ENCODE results near the gene MATN4.

Gene MATN4

DNA sequence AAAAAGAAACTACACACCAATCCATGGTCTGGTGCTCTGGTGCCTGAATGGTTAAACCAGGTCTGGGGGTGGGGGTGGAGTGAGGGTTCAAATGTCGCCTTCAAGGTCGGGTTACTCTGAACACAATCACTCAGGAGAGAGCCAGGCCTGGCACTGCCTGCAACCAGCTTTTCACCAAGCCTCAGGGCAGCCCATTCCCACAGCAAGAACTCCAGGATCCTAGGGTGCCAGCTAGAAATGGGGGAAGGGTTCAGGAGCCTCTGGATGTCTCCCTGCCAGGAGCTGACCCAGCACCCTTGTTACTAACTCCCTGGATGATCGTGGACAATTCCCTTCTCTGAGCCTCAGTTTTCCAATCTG, 33.5 kb upstream of the MATN4 start:
- DNase-seq (ENCODE audit: low read depth) = no peak

DNA sequence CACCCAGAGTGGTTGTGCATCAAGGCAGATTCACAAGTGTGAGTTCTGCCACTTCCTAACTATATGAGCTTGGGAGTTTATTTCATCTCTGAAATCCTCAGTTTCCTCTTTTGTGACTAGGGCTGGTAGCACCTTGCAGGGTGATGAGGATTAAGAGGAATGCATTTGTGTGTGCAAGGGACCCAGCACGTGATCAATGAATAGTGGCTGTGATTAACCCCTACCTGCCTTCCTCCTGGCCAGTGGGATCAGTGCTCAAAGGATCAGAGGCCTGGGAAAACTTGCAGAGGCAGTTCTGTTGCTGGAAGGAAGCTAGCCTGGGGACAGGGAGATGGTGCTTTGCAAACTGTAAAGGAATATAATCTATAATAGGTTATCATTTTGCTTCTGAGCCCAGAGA, 32.9 kb upstream of the MATN4 start:
- DNase-seq (ENCODE audit: low read depth) = no peak

DNA sequence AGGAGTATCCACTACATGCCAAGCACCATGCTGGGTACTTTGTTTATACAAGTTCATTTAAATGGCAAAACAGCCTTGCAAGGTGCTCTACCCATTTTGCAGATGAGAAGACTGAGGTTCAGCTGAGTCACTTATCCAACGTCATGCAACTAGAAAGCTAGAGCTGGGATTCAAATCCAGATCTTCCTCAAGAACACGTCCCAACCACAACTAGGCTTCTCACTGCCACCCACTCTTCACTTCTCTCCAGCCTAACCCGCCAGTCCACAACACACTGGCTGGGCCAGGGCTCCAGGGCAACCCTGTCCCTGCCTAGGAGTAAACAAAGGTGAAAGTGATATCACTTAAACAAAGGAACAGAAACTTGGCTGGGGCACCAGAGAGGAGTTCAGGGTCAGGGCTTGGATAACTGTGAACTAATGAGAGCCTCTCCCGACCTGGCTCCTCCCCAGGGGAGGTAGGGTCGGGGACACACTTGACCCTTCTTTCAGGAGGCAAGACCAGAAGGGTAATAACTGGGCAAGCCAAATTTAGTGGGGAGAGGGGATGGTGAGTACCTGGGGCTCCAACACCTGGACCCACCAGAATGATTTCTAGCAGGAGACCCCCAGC, 32.2 kb upstream of the MATN4 start:
- DNase-seq (ENCODE audit: low read depth) = no peak

DNA sequence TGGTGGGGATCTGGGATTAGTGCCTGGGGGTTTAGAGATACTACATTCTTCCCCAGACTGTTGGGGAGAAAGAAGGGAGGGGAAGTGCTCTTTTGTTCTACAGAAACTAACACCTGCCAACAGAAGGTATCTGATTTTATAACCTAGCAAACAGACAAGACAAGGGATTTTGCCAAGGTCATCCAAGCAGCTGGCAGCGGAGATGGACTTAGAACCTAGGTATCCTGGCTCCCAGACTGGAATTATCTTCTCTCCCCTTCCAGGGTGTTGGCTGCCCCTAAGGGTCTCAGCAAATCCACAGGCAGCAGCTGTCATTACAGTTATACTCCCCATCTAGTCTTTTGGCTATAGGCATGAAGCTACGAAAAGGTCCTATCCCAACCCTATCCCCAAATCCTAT, 31.7 kb upstream of the MATN4 start:
- DNase-seq (ENCODE audit: low read depth) = no peak

DNA sequence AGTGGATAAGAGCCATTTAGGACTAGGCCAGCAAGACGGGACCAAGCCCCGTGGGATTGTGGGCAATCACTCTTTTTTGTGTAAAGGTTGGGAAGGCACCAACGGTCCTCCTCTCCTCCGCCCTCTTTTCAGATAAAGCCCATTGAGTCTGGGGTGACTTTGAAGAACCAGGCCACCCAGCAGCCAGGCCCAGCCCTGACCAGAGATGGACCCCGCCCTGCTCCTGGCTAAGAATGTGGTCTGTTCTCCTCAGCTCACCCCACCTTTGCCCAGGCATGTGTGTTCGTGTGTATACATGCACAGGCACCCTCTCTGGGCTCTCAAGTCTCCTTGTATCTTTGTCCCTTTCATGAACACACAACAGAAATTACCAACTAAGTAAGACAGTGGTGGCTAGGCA, 31.0 kb upstream of the MATN4 start:
- no peak for DNase-seq (ENCODE audit: low read depth)

DNA sequence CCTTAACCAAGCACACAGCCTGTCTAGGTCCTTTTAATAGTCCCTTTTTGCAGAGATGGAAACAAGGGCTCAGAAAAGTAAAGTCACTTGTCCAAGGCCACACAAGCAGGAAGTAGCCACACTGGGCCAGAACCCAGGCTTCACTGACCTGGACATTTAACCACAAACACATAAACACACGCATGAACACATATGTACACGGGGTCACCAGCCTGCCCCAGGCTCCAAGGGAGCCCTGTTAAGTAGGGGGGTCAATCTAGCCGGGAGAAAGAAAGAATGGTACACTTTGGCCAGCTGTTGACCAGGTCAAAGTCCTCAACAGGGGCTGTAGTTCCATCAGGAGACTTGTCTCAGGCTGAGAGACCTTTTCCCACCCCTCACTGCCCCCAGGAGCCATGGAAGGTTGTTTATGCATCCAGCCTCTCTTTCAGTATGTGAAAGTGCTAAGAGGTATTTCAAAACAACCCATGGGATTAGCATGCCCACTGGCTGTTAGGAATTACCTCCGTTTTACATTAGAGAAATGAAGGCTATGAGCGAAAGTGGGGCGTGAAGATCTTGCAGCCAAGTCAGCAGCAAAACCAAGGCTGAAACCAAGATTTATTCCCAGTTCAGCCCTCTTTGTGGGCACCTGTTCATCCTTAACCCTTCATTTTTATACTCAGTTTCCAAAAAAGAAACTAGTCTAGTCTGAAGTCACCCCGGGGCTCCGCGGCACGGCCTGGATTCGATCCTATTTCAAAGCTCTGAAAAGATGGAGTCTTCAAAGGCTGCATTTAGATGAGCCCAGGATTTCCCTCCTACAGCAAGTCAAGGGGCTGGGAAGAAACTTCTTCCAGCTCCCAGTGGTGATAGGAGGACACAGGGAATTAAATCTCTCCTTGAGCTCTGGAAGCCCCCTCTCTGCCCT, 30.3 kb upstream of the MATN4 start:
- no peak for DNase-seq (ENCODE audit: low read depth)

DNA sequence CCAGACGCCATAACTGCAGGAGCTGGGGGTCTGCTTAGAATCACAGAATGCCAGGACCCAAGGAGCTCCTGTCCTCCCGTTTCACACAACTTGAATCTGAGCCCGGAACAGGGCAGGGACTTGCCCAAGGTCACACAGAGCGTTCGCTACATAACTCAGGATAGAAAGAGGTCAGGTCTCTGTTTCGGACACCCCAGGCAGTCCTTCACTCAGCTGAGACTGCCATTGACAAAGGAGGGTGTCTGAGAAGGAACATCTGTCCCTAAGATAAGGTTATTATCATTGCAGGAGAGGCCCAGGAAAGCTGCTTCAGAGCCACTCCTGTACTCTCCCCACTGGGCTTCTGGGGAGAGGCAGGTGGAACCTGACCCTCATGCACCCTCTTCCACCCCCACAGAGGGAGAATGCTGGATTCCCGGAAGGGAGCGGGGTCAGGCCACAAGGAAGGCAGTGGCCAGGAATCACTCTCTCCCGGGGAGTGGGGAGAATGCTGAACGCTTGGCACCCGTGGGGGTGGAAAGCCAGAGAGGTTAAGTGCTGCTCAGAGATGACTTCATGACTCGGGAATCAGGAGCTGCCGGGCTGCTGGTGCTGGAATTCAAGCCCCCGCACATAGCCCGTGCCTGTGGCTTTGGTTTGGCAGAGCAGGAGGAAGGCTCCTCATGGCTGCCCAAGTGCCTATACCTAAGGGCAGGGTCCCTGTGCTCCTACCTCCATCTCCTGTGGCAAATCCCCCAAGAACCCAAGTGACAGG, 29.4 kb upstream of the MATN4 start:
- DNase-seq (ENCODE audit: low read depth) = no peak

DNA sequence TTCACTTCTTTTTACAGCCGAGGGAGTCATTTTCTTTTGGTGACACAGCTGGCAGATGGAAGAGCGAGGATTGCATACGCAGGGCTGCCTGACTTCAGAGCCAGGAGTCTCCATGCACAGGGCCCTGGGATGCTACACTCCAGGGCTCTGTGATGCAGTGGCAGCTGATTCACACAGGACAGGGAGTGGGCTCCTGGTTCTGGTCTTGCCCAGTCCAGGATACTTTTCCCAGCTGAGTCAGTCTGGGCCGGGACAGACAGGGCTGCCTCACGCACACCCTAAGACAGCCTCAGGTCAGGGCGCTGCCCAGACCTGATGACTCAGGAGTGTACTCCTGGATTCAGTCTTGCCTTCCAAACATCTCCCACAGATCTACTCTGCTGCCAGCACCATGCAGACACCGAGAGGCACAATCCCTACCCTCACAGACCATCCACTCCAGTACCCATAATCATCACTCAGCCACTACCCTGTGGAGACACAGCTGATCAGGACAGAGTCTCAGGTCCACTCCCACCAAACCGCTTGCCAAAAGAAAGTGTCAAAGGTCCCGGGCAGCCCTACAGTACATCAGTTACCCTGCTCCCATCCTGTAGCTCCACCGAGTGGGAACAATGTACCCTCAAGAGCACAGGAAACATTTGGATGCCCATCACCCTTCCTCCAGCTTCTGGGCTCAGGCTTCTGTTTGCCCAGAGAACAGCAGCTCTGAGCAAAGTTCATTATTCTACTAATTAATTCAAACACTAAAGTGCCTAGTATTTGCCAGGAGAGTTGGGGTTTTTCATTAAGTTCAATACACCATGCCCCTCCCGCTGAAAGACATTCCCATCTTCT, 28.6 kb upstream of the MATN4 start:
- DNase-seq (ENCODE audit: low read depth) = no peak

DNA sequence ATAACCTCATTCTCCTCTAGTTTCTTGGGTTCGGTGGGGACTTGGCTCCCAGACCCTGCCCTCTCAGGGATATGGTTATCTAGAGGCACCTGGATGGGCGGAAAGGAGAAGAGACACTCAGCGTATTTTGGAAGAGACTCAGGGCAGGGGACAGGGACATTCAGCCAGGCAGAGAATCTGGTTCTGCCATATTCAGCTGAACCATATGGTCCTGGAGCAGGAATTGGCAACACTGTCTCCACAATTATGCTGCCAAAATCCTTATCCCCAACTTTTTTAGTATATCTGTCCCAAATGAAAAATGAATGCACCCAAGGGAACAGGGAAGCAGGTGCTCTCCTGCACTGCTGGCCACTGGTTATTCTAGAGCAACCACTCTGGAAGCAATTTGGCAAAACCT, 22.4 kb upstream of the MATN4 start:
- DNase-seq (ENCODE audit: low read depth) = no peak

DNA sequence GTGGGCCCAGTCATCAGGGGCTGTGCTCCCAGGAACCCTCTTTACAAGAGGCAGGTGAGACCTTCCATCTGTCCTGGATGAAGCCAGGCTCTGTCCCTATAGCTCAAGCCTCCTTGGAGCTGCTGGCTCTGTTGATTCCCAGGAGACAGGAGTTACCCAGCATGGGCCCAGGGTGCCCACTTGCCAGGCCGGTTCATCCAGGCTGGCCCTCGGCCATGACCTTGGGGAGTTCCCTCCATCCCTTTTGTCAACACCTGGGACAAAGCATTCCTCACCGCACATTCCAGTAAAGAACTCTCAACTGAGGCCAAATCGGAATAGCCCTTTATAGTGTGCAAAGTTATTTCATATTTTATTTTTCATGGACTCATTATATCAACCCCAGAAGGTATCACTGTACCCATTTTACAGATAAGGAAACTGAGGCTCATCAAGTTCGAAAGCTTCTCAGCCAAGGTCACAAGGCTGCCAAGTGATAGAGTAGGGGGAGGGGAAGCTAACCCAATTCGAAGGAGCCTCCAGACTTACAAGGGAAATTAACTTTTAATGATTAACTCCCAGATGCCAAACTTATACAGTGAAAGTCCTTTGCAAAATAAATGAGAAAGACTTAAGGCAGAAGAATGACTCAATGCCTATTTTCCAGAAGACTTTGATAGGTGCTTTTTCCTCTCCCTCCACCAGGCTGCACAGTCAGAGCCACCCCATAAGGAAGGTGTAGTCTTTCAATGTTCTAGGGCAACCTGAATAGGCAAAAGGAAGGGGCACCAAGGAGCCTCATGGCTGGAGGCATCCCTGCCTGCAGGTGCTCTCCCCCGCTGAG, 21.6 kb upstream of the MATN4 start:
- DNase-seq (ENCODE audit: low read depth) = no peak

DNA sequence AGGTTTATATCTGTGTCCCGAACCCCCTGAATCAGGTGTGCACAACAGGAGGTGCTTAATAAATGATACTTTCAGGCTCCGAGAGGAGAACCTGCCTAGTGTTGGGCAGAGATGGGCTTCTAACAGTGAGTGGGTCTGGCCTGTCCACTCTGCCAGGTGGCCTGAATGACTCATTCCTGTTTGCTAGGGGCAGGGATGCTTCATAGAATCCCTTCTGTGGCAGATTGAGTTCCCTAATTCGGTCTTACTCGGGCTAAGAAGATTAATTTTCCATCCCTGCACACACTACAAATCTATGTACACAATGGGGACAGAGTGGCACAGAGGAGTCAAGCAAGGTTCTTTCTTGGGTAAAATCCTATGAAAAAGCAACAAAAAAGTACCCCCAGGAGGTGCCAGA, 20.4 kb upstream of the MATN4 start:
- DNase-seq (ENCODE audit: low read depth) = no peak

DNA sequence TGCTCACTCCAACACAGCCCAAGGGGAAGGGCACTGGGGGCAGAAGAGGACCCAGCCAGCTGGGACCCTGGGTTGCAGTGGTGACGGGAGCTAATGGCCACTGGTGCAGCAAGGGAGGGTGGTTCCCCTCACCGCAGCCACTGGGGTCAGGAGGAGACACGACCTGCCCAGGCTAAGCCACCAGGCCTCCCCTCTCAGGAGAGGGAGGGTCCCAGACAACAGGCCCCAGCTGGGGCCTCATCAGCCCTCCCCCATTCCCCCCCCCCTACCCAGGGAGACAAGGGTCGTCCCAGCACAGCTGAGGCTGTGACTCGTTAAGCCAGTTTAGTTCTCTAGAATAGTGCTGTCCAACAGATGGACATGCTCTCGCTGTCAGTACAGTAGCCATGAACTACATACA, 17.3 kb upstream of the MATN4 start:
- no peak for DNase-seq (ENCODE audit: low read depth)

DNA sequence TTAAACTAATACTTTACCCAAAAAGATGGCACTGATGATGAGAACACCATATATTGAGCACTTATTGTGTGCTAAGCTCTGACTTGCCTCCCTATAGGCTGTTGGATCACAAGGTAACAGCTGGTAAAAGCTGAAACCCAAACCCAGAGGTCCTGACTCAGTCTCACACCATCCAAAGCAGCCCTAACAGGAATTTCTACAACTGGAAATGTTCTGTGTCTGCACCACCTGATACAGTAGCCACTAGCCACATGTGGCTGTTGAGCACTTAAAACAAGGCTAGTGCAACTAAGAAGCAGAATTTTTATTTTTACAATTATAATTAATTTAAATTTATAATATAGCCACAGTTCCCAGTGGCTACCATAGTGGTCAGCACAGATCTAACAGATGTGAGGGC, 15.6 kb upstream of the MATN4 start:
- DNase-seq (ENCODE audit: low read depth) = no peak

DNA sequence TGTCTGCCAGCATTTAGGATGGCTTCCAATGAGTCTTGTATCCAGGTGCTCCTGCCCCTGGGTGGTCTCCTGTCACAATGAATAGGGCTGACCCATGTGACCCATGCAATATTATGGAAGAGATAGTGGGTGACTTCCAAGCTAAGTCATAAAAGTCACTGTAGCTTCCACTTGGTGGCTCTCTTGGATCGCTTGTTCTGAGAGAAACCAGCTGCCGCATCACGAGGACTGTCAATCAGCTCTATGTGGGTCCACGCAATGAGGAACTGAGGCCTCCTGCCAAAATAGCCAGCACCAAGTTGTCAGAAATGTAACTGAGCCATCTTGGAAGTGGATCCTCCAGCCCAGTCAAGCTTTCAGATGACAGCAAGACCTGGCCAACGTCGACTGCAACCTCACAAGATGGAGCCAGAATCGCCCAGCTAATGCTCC, 14.9 kb upstream of the MATN4 start:
- DNase-seq (ENCODE audit: low read depth) = no peak

DNA sequence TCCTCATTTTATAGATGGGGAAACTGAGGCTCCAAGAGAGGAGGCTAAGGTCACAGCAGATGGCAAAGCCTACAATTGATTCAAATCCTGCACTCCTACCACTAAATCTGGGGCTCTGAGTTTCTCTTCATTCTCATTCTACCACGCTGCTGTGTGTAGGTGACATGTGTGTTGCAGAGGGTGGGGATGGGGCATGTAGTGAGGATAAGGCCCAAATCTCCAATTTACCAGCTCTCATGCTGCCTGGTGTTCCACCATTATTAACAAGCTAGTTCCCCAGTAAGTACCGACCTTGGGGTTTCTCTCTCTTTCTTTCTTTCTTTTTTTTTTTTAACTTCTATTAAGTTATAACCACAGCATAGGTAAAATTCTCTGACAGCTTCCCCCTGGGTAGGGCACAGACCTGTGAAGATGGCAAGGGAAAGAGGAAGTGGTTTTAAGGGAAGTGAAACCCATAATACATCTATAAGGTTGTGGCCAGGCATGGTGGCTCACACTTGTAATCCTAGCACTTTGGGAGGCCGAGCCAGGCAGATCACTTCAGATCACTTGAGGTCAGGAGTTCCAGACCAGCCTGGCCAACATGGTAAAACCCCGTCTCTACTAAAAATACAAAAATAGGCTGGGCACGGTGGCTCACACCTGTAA, 13.0 kb upstream of the MATN4 start:
- DNase-seq (ENCODE audit: low read depth) = no peak

DNA sequence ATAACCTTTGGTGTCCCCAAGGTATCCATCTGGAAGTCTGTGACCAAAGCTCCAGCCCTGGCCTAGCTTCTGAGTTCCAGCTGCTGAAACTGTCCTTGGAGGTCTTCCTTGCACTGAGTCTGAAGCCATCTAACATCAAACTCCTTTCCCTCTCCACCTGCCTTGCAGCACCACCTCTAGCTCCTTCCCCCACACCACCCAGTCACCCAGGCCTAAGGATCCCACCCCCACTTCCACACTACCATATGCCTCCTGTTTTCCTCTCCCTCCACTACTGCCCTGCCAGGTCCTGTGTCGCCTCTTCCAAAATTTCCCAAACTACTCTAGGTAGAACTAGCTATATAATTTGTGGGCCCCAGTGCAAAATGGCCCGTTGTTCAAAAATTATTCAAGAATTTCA, 10.8 kb upstream of the MATN4 start:
- no peak for DNase-seq (ENCODE audit: low read depth)

DNA sequence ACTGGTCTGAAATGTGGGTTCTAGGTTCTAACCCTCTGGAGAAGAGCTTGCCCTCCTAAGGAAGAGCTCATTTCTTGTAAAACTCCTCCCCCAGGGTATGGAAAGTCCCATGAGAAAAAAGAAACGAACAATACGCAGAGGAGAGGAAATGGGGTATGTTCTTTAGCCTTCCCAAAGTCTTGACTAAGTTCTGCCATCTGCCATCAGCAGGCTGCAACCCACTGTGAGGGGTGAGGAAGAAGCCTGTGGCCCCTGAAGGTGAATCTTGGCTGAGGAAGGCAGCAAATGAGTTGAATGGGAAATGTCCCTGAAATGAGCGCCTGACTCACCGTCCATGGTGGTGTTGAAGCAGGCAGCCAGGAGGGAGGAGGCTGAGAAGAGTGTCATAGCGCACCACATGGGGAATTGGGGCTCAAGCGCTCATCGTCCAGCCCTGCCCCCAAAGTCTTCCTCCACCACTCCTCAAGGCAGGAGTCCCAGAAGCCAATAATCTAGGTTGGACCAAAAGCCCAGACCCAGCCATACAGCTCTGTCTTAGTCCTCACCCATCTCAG, 10.4 kb upstream of the MATN4 start:
- no peak for DNase-seq (ENCODE audit: low read depth)

DNA sequence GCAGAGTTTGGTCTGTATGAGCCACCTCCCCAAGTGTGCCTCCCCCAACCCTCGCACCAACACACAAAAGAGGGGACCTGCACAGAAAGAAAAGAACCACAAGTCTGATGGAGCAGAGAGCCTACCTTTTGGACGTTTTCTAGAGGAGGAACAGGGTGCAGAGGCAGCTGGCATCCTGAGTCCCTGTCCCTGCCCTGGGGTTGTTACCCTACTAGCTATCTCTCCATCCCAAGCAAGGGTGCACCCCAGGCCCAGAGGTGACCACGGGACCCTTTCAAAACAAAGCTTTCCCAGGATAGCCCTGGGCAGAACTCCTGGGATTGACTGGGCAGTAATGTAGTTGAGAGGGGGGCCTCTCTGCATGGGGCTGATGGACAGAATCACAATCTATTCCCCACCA, 9.7 kb upstream of the MATN4 start:
- DNase-seq (ENCODE audit: low read depth) = no peak

DNA sequence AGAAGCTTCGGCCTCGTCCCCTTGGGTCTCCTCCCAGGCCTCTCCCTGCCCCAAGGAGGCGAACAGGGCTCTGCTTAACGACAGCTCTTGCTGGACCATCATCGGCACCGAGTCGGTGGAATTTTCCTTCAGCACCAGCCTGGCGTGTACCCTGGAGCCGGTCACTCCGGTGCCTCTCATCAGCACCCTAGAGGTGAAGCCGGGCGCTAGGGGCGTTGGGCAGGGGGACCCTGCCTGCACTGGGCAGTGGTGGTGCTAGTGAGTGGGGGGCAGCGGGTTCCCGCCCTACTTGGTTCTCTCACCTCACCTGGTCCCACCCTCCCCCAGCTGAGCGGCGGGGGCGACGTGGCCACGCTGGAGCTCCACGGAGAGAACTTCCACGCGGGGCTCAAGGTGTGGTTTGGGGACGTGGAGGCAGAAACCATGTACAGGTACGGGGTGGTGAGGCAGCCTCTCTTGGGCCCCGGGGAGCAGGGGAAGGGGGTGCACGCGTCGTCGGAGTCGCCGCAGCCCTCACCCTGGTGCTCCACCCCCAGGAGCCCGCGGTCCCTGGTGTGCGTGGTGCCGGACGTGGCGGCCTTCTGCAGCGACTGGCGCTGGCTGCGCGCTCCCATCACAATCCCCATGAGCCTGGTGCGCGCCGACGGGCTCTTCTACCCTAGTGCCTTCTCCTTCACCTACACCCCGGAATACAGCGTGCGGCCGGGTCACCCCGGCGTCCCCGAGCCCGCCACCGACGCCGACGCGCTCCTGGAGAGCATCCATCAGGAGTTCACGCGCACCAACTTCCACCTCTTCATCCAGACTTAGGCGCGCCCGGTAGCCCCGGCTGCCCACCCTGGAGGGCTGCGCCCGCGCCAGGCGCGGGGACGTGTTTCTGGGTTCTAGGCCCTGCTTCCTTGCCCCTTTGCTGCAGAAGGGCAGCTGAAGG, 8.3 kb upstream of the MATN4 start:
- DNase-seq (ENCODE audit: low read depth) = no peak
